Measurements from ENCODE around the gene CLCNKB.

The CLCNKB gene

GRCh38 chr1:16076865-16077238, 33.3 kb downstream of the CLCNKB start:
- DNase-seq: no peak

- DNase-seq: no peak
These were observed 34.0 kb downstream of the CLCNKB start for GRCh38 chr1:16077406-16078245.

GRCh38 chr1:16078925-16079656, 35.5 kb downstream of the CLCNKB start:
- peak; percentile 52 to 53 for DNase-seq

GRCh38 chr1:16080422-16081150, 37.0 kb downstream of the CLCNKB start:
- no peak for DNase-seq

- DNase-seq: no peak
These were observed 38.1 kb downstream of the CLCNKB start for GRCh38 chr1:16081636-16082035.

- peak; percentile 72 for DNase-seq
These were observed 38.9 kb downstream of the CLCNKB start for GRCh38 chr1:16082283-16083038.

- no peak for DNase-seq
These were observed 39.9 kb downstream of the CLCNKB start for GRCh38 chr1:16083486-16083885.

- DNase-seq: peak; percentile 8 to 19
These were observed 41.9 kb downstream of the CLCNKB start for GRCh38 chr1:16085522-16085921.

GRCh38 chr1:16087733-16088132, 44.2 kb downstream of the CLCNKB start:
- DNase-seq: no peak

- no peak for DNase-seq
These were observed 44.8 kb downstream of the CLCNKB start for GRCh38 chr1:16088351-16088911.

GRCh38 chr1:16088996-16089395, 45.4 kb downstream of the CLCNKB start:
- no peak for DNase-seq

- DNase-seq: no peak
These were observed 46.7 kb downstream of the CLCNKB start for GRCh38 chr1:16090076-16090826.

- DNase-seq: no peak
These were observed 47.7 kb downstream of the CLCNKB start for GRCh38 chr1:16091296-16091695.

- DNase-seq: no peak
These were observed 48.7 kb downstream of the CLCNKB start for GRCh38 chr1:16092097-16092922.

GRCh38 chr1:16092923-16093511, 49.4 kb downstream of the CLCNKB start:
- DNase-seq: no peak

GRCh38 chr1:16093611-16094010, 50.0 kb downstream of the CLCNKB start:
- no peak for DNase-seq

GRCh38 chr1:16094453-16095158, 51.0 kb downstream of the CLCNKB start:
- no peak for DNase-seq

GRCh38 chr1:16095447-16095846, 51.9 kb downstream of the CLCNKB start:
- no peak for DNase-seq

- DNase-seq: no peak
These were observed 55.8 kb downstream of the CLCNKB start for GRCh38 chr1:16099412-16099811.
